Testis (tissue), 2 donors: ENCODE results near the gene TMEM237.

Experiments used
- POLR2A ChIP-seq: fragments of 450-650 bp; IDR thresholded peaks from one replicate; pipeline ENCODE4 v1.6.1; 2017; ENCODE audit warnings: antibody characterized with exemption, mild to moderate bottlenecking, moderate library complexity
- TF ChIP-seq, protein P1 (sequence below), 3 experiments: fragments of 450-650 bp in 2 of 3; fragments of 200-600 bp in 1 of 3; sonication (generic) in 1 of 3; IDR thresholded peaks; one replicate each; pipeline ENCODE4 v1.5.1; 2016 to 2019; ENCODE audit warnings: antibody characterized with exemption in 3 of 3, mild to moderate bottlenecking in 2 of 3, moderate library complexity in 1 of 3

DNA sequence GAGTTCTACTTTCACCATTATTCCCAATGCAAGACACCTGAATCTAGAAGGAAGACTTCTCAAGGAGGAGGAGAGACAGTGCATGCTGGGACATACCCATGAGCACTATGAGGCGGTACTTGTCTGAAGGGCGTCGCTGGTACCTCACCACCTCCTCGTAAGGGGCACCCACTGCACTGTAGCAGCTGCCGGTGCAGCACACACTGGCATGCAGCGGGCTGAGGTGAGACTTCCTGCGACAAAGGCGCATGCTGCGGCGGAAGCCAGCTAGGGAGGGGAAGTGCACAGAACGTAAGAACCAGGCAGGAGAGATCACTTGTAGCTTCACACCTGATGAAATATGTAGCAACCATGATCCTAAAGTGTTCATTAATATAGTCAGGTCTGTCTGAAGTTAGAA is 12.8 kb upstream of the TMEM237 start:
- TF ChIP-seq, protein P1, sequence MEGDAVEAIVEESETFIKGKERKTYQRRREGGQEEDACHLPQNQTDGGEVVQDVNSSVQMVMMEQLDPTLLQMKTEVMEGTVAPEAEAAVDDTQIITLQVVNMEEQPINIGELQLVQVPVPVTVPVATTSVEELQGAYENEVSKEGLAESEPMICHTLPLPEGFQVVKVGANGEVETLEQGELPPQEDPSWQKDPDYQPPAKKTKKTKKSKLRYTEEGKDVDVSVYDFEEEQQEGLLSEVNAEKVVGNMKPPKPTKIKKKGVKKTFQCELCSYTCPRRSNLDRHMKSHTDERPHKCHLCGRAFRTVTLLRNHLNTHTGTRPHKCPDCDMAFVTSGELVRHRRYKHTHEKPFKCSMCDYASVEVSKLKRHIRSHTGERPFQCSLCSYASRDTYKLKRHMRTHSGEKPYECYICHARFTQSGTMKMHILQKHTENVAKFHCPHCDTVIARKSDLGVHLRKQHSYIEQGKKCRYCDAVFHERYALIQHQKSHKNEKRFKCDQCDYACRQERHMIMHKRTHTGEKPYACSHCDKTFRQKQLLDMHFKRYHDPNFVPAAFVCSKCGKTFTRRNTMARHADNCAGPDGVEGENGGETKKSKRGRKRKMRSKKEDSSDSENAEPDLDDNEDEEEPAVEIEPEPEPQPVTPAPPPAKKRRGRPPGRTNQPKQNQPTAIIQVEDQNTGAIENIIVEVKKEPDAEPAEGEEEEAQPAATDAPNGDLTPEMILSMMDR (IDR thresholded peaks at IDR 0.05) = no peak
- no peak for TF ChIP-seq POLR2A
